ENCODE results near the gene PDLIM5.

DNA sequence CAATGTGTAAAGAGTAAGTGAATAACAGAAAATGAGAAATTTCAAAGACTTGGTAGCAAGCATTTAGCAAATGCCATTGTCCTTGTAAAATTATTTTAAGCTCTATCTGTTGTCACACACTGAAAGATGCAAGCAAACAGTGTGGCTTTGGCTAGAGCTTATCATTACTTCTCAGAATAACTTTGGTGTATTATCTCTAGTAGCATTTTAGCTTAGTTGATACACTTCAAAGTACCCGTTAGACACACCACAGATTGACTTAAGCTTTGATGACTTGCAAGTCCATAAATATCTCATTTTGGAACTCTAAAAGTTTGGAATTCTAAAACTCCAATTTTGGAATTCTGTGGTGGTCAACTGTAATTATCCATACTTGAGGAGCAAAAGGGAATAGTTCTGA is 98.6 kb downstream of the PDLIM5 start:
- no peak for TF ChIP-seq POLR2A (IDR thresholded peaks at IDR 0.05; ENCODE audit: low read depth, low read length)
- no peak for TF ChIP-seq POLR2AphosphoS5 (IDR thresholded peaks at IDR 0.05; ENCODE audit: low read depth, low read length)
- TF ChIP-seq TAF1 (IDR thresholded peaks at IDR 0.05; ENCODE audit: low read depth, low read length): no peak

All from GM12891 (cell line).